Stimulated activated CD8-positive, alpha-beta memory T cell treated with anti-CD3 and anti-CD28 coated beads, Interleukin-7, amount 100 ng/mL, for 24 hours (primary cell): ENCODE data around the gene FNDC3B.

Experiments
- DNase-seq: peaks from one replicate; pipeline ENCODE4 v3.0.0-alpha.2; 2020; ENCODE audit warnings: low read depth

Gene FNDC3B

GRCh38 chr3:172151651-172152649, 112.6 kb downstream of the FNDC3B start:
- DNase-seq = no peak

- DNase-seq = no peak
Measured at GRCh38 chr3:172152874-172153273, 113.5 kb downstream of the FNDC3B start.

GRCh38 chr3:172153335-172153861, 114.0 kb downstream of the FNDC3B start:
- DNase-seq = no peak

GRCh38 chr3:172154768-172155664, 115.6 kb downstream of the FNDC3B start:
- no peak for DNase-seq

- no peak for DNase-seq
Measured at GRCh38 chr3:172155897-172156585, 116.7 kb downstream of the FNDC3B start.

GRCh38 chr3:172156586-172156955, 117.2 kb downstream of the FNDC3B start:
- DNase-seq = no peak

GRCh38 chr3:172157564-172158258, 118.3 kb downstream of the FNDC3B start:
- DNase-seq = no peak

- no peak for DNase-seq
Measured at GRCh38 chr3:172158741-172159140, 119.4 kb downstream of the FNDC3B start.

GRCh38 chr3:172159376-172159775, 120.0 kb downstream of the FNDC3B start:
- no peak for DNase-seq

- DNase-seq = no peak
Measured at GRCh38 chr3:172159962-172160538, 120.7 kb downstream of the FNDC3B start.

GRCh38 chr3:172161133-172161789, 121.9 kb downstream of the FNDC3B start:
- no peak for DNase-seq

- DNase-seq = no peak
Measured at GRCh38 chr3:172161959-172162358, 122.6 kb downstream of the FNDC3B start.

- no peak for DNase-seq
Measured at GRCh38 chr3:172163320-172163719, 123.9 kb downstream of the FNDC3B start.

- DNase-seq = no peak
Measured at GRCh38 chr3:172164620-172165362, 125.4 kb downstream of the FNDC3B start.

- no peak for DNase-seq
Measured at GRCh38 chr3:172166261-172166660, 126.9 kb downstream of the FNDC3B start.

- no peak for DNase-seq
Measured at GRCh38 chr3:172166890-172167289, 127.5 kb downstream of the FNDC3B start.

- no peak for DNase-seq
Measured at GRCh38 chr3:172167892-172168648, 128.7 kb downstream of the FNDC3B start.

- DNase-seq = no peak
Measured at GRCh38 chr3:172170073-172170709, 130.8 kb downstream of the FNDC3B start.
